Endothelial cell of umbilical vein (primary cell): ENCODE results near the gene PPP2CA. TPM values are rescaled to one million over a fixed set of nuclear protein-coding genes. Genes with fewer than 3 reads are reported as not detected.
"Not testable (repeated sequence)": the region's sequence is repeated elsewhere in the genome, so short reads cannot be mapped to it uniquely, and the experiment has no call there.

Experiments used
- BruUV-seq: library from RNA; stranded (reverse); fragments of 400-500 nt; replicated peaks from 2 replicates; lab custom pipeline; 2021; lab: Mats Ljungman, UMichigan
- CTCF ChIA-PET: fragments of 300-600, 350-600 bp; sonication (Branson Sonifier 250); formaldehyde crosslinking; loops from one replicate; lab custom pipeline; 2021; ENCODE audit warnings: antibody characterized with exemption, inconsistent platforms; lab: Charles Lee
- POLR2A ChIA-PET: fragments of 300-600, 350-600 bp; sonication (Branson Sonifier 250); formaldehyde crosslinking; loops from one replicate; lab custom pipeline; 2021; ENCODE audit warnings: antibody characterized with exemption, inconsistent platforms; lab: Charles Lee
- DNase-seq: peaks from one replicate; pipeline ENCODE4 v3.0.0-alpha.2; 2011; ENCODE audit warnings: low read depth, low spot score
- FAIRE-seq: peaks from 2 replicates; lab custom pipeline; 2011; peaks lifted over from hg19 to GRCh38; lab: Jason Lieb, UNC
- H2AFZ ChIP-seq: 2 replicates; pipeline ENCODE4 v1.6.0; 2012; ENCODE audit warnings: low read depth, low read length, control low read depth, inconsistent platforms
- H3K27ac ChIP-seq: 2 replicates; pipeline ENCODE4 v1.5.1; 2011; ENCODE audit warnings: low read depth, mild to moderate bottlenecking, control low read depth, low read length, moderate library complexity; ENCODE audit not compliant: insufficient read depth
- H3K27me3 ChIP-seq, 2 experiments: 2 replicates each; pipeline versions ENCODE4 v1.6.0 to v1.6.1; 2011; ENCODE audit warnings: low read length in 2 of 2, mixed read lengths in 1 of 2; ENCODE audit not compliant: control insufficient read depth in 2 of 2, insufficient read depth in 2 of 2
- H3K36me3 ChIP-seq, 2 experiments: 2 replicates in 1 of 2; 3 replicates in 1 of 2; pipeline ENCODE4 v1.5.1; 2011; ENCODE audit warnings: low read length in 2 of 2, mild to moderate bottlenecking in 1 of 2, moderate library complexity in 1 of 2; ENCODE audit not compliant: control insufficient read depth in 2 of 2, insufficient read depth in 2 of 2; ENCODE audit errors: extremely low read depth in 1 of 2
- H3K4me1 ChIP-seq: 3 replicates; pipeline ENCODE4 v1.5.1; 2011; ENCODE audit warnings: mild to moderate bottlenecking, low read length; ENCODE audit not compliant: control insufficient read depth, insufficient read depth; ENCODE audit errors: extremely low read depth
- H3K4me2 ChIP-seq: 2 replicates; pipeline ENCODE4 v1.6.1; 2011; ENCODE audit warnings: low read length, control low read depth, mixed read lengths; ENCODE audit not compliant: insufficient read depth
- H3K4me3 ChIP-seq, 3 experiments: fragments of 200-600 bp in 1 of 3; sonication (generic), shearing (Covaris generic) in 1 of 3; replicated peaks in 1 of 3; 2 replicates each; pipeline ENCODE4 v1.5.1; 2011 to 2016; ENCODE audit warnings: control low read depth in 3 of 3, low read length in 3 of 3, mild to moderate bottlenecking in 2 of 3, inconsistent platforms in 1 of 3, low read depth in 1 of 3, moderate library complexity in 1 of 3; ENCODE audit not compliant: insufficient read depth in 1 of 3
- H3K79me2 ChIP-seq: 2 replicates; pipeline ENCODE4 v1.6.0; 2012; ENCODE audit warnings: low read length, inconsistent platforms; ENCODE audit not compliant: control insufficient read depth, insufficient read depth
- H3K9ac ChIP-seq: replicated peaks from 2 replicates; pipeline ENCODE3; 2011; ENCODE audit warnings: low read length, control low read depth; ENCODE audit not compliant: insufficient read depth; ENCODE audit errors: extremely low read depth
- H3K9me1 ChIP-seq: replicated peaks from 3 replicates; pipeline ENCODE4 v1.6.0; 2011; ENCODE audit warnings: mild to moderate bottlenecking, low read length; ENCODE audit not compliant: control insufficient read depth, insufficient read depth; ENCODE audit errors: extremely low read depth
- H3K9me3 ChIP-seq: replicated peaks from 2 replicates; pipeline ENCODE4 v1.5.1; 2012; ENCODE audit warnings: low read length, inconsistent platforms; ENCODE audit not compliant: control insufficient read depth, insufficient read depth
- H4K20me1 ChIP-seq: replicated peaks from 2 replicates; pipeline ENCODE3; 2011; ENCODE audit warnings: mild to moderate bottlenecking, low read length; ENCODE audit not compliant: control insufficient read depth, insufficient read depth; ENCODE audit errors: extremely low read depth
- FOS ChIP-seq: IDR thresholded peaks from 2 replicates; pipeline ENCODE4 v1.6.1; 2011; ENCODE audit warnings: mild to moderate bottlenecking, low read length, moderate library complexity, borderline replicate concordance; ENCODE audit not compliant: insufficient read depth
- JUN ChIP-seq: IDR thresholded peaks from 2 replicates; pipeline ENCODE4 v1.6.1; 2011; ENCODE audit warnings: borderline replicate concordance, low read depth; ENCODE audit not compliant: insufficient read length, insufficient read depth
- MYC ChIP-seq: IDR thresholded peaks from one replicate; pipeline ENCODE4 v1.6.1; 2011; ENCODE audit warnings: mild to moderate bottlenecking, low read depth, low read length
- dilution Hi-C: fragments of 300-500 bp; cut with MboI; formaldehyde crosslinking; loops from one replicate; pipeline ENCODE4 v1.15.0; 2019; ENCODE audit warnings: low sequenced_read_pairs; ENCODE audit not compliant: extremely low pct_ligation_motif_present
- intact Hi-C: fragments of 100-400 bp; cut with micrococcal nuclease; formaldehyde crosslinking; loops from one replicate; pipeline ENCODE4 v1.10.0; 2022
- polyA plus RNA-seq, 4 experiments: library from polyadenylated mRNA; depleted of rRNA in 3 of 4; stranded (reverse) in 3 of 4; unstranded in 1 of 4; fragments of >200 nt; gene quantifications; 2 replicates each; pipeline versions ENCODE4 v1.2.1 to v1.2.3, GENCODE V29; 2011 to 2012; ENCODE audit warnings: missing spikeins in 1 of 4
- total RNA-seq: library from RNA; stranded (reverse); gene quantifications from 2 replicates; pipeline ENCODE4 v1.2.3, GENCODE V29; 2021

Gene PPP2CA
- total and polyA plus RNA-seq, 2 donors (not counting 3 experiments of a cell fraction or from before 2014, with no cell fraction given): 107 to 183 TPM

DNA sequence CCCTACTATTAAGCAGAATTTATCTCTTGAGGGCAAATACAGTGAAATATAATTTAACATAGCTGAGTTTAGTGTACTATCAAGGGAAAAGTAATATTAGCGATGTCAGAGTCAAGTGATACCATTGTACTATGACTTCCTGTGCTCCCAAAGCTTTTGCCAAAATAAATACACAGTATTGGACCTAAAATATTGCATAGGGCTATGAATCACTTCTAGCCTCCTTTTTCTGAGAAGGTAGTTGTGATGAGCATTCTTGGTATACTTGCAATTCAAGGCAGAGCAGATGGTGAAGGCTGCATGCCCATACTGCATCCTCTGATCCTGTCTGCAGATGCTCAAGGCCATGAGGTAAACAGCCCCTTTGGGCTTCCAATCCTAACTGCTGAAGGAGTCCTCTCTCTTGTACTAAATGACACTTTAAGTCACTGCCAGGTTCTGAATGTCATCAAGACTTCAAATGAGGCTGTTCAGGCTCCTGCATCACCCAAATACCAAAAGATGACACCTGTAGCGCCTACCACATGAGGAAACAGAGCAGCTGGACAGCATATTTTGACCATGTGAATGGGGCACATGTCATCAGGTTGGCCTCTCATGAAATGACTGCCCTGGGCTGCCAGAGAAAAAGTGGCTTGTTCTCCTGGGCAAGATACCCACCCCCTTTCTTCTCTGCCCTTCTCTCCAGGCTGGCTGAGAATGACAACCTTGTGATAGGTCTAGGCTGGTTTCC lies 29.7 kb upstream of the PPP2CA start:
- Histone ChIP-seq H3K4me3 (no peak overlapping the region), H3K27ac (no peak overlapping the region), H3K9ac (no peak overlapping the region), H3K27me3 (peaks cover 4 to 5% of the 10 kb centered on the region in 2 experiments), H3K4me2 (no peak overlapping the region), H2AFZ (no peak overlapping the region), H3K36me3 (no peaks in the 10 kb centered on the region), H3K4me1 (peaks cover 8% of the 10 kb centered on the region), H3K9me1 (no peaks in the 10 kb centered on the region), H4K20me1 (no peaks in the 10 kb centered on the region), H3K9me3 (no peaks in the 10 kb centered on the region), H3K79me2 (no peaks in the 10 kb centered on the region)
- peak; percentile 34 for TF ChIP-seq JUN
- TF ChIP-seq FOS: peak; percentile 55
- TF ChIP-seq MYC: no peak
- intact Hi-C loops: no loop called here
- DNase-seq (peak; percentile 61), FAIRE-seq (peak; percentile 62)
- BruUV-seq: no TSS peak
- CTCF ChIA-PET: interaction anchor here (0.6 to 1.2 kb wide), 9 partner anchors 15 to 153 kb away, joined by 3 to 5 read pairs (median 3); partner anchors contain the start of gene PPP2CA
- dilution Hi-C loops: no loop called here
- POLR2A ChIA-PET: no interaction called here

DNA sequence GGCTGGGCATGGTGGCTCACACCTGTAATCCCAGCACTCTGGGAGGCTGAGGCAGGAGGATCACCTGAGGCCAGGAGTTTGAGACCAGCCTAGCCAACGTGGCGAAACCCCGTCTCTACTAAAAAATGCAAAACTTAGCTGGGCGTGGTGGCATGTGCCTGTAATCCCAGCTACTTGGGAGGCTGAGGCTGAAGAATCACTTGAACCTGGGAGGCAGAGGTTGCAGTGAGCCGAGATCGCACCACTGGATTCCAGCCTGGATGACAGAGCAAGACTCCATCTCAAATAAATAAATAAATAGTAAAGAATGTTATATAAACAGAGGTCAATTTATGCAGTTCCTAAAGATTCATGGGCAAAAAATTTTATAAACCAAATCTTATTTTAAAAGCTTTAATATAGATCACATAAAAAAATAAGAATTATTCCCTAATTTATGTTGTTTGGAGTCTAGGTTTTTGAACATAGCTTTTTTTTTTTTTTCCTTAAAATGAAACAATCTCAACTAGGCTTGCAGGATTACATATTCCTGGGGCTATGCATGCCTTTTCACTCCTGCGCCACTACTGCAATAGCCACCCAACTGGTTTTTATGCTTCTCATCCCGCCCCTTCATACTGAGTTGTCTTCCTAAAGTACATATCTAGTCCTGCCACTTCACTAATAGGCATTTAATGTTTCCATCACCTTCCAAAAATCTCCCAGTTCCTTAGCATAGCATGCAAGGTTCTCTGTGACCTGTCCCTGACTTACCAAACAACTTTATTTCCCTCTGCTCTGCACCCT lies 27.7 kb upstream of the PPP2CA start:
- POLR2A ChIA-PET: interaction anchor here (0.6 kb wide), 1 partner anchor 62 kb away, joined by 3 read pairs; no protein-coding TSS in a partner anchor

More for the DNA sequence above, 27.7 kb upstream of the PPP2CA start:
- H3K4me1 ChIP-seq, H3K9me1 ChIP-seq, H4K20me1 ChIP-seq, FAIRE-seq, H3K79me2 ChIP-seq, BruUV-seq, dilution Hi-C loops, intact Hi-C loops, H3K27me3 ChIP-seq, H3K36me3 ChIP-seq, H2AFZ ChIP-seq, H3K9ac ChIP-seq, H3K9me3 ChIP-seq, DNase-seq, H3K4me3 ChIP-seq, H3K4me2 ChIP-seq, H3K27ac ChIP-seq: not testable (repeated sequence)
- CTCF ChIA-PET: interaction anchor here (0.6 kb wide), 1 partner anchor 51 kb away, joined by 3 read pairs; no protein-coding TSS in a partner anchor
